Measurements from ENCODE around the gene MZT1. TPM values are rescaled to one million over a fixed set of nuclear protein-coding genes. Genes with fewer than 3 reads are reported as not detected.

The MZT1 gene
- total RNA-seq, 1 donor from 2014 or later = 10.9 TPM

GRCh38 chr13:72694314-72694713, 33.1 kb downstream of the MZT1 start:
- Mint-ChIP-seq H3K9me3 (peaks cover 4% of the 10 kb centered on the region), H3K27me3 (no peaks in the 10 kb centered on the region), H3K27ac (no peak overlapping the region), H3K4me3 (no peak overlapping the region), H3K4me1 (ENCODE audit: unreplicated experiment) (peaks cover 12% of the 10 kb centered on the region), H3K36me3 (peaks cover 4% of the 10 kb centered on the region)
- DNase-seq (ENCODE audit: extremely low spot score, unreplicated experiment) = no peak
- TF ChIP-seq CTCF (conservative IDR thresholded peaks at IDR 0.05) = no peak

GRCh38 chr13:72693832-72694231, 33.6 kb downstream of the MZT1 start:
- Mint-ChIP-seq H3K9me3 (peaks cover 4% of the 10 kb centered on the region), H3K4me1 (ENCODE audit: unreplicated experiment) (peaks cover 12% of the 10 kb centered on the region), H3K4me3 (no peak overlapping the region), H3K27me3 (no peaks in the 10 kb centered on the region), H3K27ac (no peak overlapping the region), H3K36me3 (peaks cover 4% of the 10 kb centered on the region)
- TF ChIP-seq CTCF (conservative IDR thresholded peaks at IDR 0.05) = no peak
- no peak for DNase-seq (ENCODE audit: extremely low spot score, unreplicated experiment)

- Mint-ChIP-seq H3K4me3 (no peak overlapping the region), H3K4me1 (ENCODE audit: unreplicated experiment) (peaks cover 12% of the 10 kb centered on the region), H3K36me3 (peaks cover 4% of the 10 kb centered on the region), H3K27ac (no peak overlapping the region), H3K27me3 (no peaks in the 10 kb centered on the region), H3K9me3 (peaks cover 4% of the 10 kb centered on the region)
- DNase-seq (ENCODE audit: extremely low spot score, unreplicated experiment) = no peak
- no peak for TF ChIP-seq CTCF (conservative IDR thresholded peaks at IDR 0.05)
Observed at GRCh38 chr13:72692884-72693514, 34.4 kb downstream of the MZT1 start.

GRCh38 chr13:72689181-72689696, 38.2 kb downstream of the MZT1 start:
- DNase-seq (ENCODE audit: extremely low spot score, unreplicated experiment) = no peak
- H3K4me1 Mint-ChIP-seq (ENCODE audit: unreplicated experiment) = no peaks in the 10 kb centered on the region
- peaks cover 4% of the 10 kb centered on the region for H3K36me3 Mint-ChIP-seq
- H3K27me3 Mint-ChIP-seq = no peaks in the 10 kb centered on the region
- no peak overlapping the region for H3K4me3 Mint-ChIP-seq
- H3K9me3 Mint-ChIP-seq = peaks cover 14% of the 10 kb centered on the region
- H3K27ac Mint-ChIP-seq = no peak overlapping the region
- TF ChIP-seq CTCF (conservative IDR thresholded peaks at IDR 0.05) = no peak

GRCh38 chr13:72686766-72687165, 40.7 kb downstream of the MZT1 start:
- Mint-ChIP-seq H3K4me1 (ENCODE audit: unreplicated experiment) (no peaks in the 10 kb centered on the region), H3K27me3 (no peaks in the 10 kb centered on the region), H3K36me3 (no peaks in the 10 kb centered on the region), H3K27ac (no peak overlapping the region), H3K9me3 (peaks cover 14% of the 10 kb centered on the region), H3K4me3 (no peak overlapping the region)
- TF ChIP-seq CTCF (conservative IDR thresholded peaks at IDR 0.05) = no peak
- DNase-seq (ENCODE audit: extremely low spot score, unreplicated experiment) = no peak
